ENCODE data around the gene EDIL3. TPM values are rescaled to one million over a fixed set of nuclear protein-coding genes. Genes with fewer than 3 reads are reported as not detected.

EDIL3 gene
- total RNA-seq, 2 experiments from 2014 or later = not detected

DNA sequence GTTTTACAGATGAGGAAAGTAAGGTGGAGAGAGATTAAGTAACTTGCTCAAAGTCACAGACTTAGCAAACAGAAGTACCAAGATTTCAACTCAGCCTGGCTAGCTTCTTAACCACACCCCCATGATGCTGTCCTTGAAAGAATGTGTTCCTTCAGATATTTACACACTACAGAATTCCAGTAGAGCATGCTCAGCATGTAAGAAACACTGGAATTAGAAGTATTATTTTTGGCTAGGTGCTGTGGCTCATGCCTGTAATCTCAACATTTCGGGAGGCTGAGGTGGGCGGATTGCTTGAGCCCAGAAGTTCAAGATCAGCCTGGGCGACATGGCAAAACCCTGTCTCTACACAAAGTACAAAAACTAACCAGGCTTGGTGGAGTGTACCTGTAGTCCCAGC, 142.4 kb downstream of the EDIL3 start:
- H3K9me3 ChIP-seq (ENCODE audit: low read length) = no peaks in the 10 kb centered on the region
- no peaks in the 10 kb centered on the region for H3K9me2 ChIP-seq (ENCODE audit: insufficient read depth, low read length)
- no peaks in the 10 kb centered on the region for H3K36me3 ChIP-seq (ENCODE audit: insufficient read depth, low read length)
- intact Hi-C loops (cut with micrococcal nuclease; ENCODE audit: unreplicated experiment) = no loop called here
- TF ChIP-seq, protein P1, sequence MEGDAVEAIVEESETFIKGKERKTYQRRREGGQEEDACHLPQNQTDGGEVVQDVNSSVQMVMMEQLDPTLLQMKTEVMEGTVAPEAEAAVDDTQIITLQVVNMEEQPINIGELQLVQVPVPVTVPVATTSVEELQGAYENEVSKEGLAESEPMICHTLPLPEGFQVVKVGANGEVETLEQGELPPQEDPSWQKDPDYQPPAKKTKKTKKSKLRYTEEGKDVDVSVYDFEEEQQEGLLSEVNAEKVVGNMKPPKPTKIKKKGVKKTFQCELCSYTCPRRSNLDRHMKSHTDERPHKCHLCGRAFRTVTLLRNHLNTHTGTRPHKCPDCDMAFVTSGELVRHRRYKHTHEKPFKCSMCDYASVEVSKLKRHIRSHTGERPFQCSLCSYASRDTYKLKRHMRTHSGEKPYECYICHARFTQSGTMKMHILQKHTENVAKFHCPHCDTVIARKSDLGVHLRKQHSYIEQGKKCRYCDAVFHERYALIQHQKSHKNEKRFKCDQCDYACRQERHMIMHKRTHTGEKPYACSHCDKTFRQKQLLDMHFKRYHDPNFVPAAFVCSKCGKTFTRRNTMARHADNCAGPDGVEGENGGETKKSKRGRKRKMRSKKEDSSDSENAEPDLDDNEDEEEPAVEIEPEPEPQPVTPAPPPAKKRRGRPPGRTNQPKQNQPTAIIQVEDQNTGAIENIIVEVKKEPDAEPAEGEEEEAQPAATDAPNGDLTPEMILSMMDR (conservative IDR thresholded peaks at IDR 0.05; ENCODE audit: low read length) = no peak
- TF ChIP-seq EZH2phosphoT487 (IDR thresholded peaks at IDR 0.05; ENCODE audit: borderline replicate concordance, low read depth, low read length) = no peak
- no peaks in the 10 kb centered on the region for H3K4me1 ChIP-seq (ENCODE audit: insufficient read depth, low read length, poor library complexity, severe bottlenecking)
- H3K79me2 ChIP-seq (ENCODE audit: insufficient read depth, low read depth, low read length) = no peaks in the 10 kb centered on the region
- no peak overlapping the region for H2AFZ ChIP-seq (ENCODE audit: low read length)
- CTCF ChIA-PET (ENCODE audit: unreplicated experiment) = no interaction called here
- no peaks in the 10 kb centered on the region for H4K20me1 ChIP-seq (ENCODE audit: insufficient read depth, low read length)
- H3K4me3 ChIP-seq (ENCODE audit: low read depth, low read length, poor library complexity, severe bottlenecking) = no peak overlapping the region
- no TSS peak for BruUV-seq (replicated peaks)
- H3K27ac ChIP-seq (ENCODE audit: low read depth, low read length, poor library complexity, severe bottlenecking) = no peak overlapping the region
- DNase-seq (ENCODE audit: low spot score) = no peak
- no peak overlapping the region for H3K4me2 ChIP-seq (ENCODE audit: low read length)
- POLR2A ChIA-PET = interaction anchor here (0.7 kb wide), 1 partner anchor 42 kb away, joined by 3 read pairs; no protein-coding TSS in a partner anchor

DNA sequence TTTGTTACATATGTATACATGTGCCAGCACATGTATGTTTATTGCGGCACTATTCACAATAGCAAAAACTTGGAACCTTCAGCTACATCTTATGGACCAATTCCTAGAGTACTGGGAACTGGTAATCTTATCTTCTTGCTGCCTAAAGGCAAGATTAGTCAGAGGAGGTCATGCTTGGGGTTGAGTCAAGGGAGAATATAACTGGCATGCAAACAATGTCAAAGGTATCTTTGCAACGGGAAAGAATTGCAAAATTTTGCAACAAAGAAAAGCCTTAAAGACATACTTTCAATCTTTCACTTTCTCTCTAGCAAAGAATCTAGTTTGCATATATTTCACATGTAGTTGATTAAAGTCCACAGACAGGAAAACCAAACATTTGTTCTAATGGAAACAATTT, 145.2 kb downstream of the EDIL3 start:
- Histone ChIP-seq H3K4me1 (ENCODE audit: insufficient read depth, low read length, poor library complexity, severe bottlenecking) (no peaks in the 10 kb centered on the region), H3K27ac (ENCODE audit: low read depth, low read length, poor library complexity, severe bottlenecking) (no peak overlapping the region), H2AFZ (ENCODE audit: low read length) (no peak overlapping the region), H3K4me3 (ENCODE audit: low read depth, low read length, poor library complexity, severe bottlenecking) (no peak overlapping the region), H3K9me3 (ENCODE audit: low read length) (no peaks in the 10 kb centered on the region), H4K20me1 (ENCODE audit: insufficient read depth, low read length) (no peaks in the 10 kb centered on the region), H3K36me3 (ENCODE audit: insufficient read depth, low read length) (no peaks in the 10 kb centered on the region), H3K4me2 (ENCODE audit: low read length) (no peak overlapping the region), H3K9me2 (ENCODE audit: insufficient read depth, low read length) (no peaks in the 10 kb centered on the region), H3K79me2 (ENCODE audit: insufficient read depth, low read depth, low read length) (no peaks in the 10 kb centered on the region)
- DNase-seq (ENCODE audit: low spot score) = no peak
- ChIA-PET CTCF (ENCODE audit: unreplicated experiment) (no interaction called here), POLR2A (interaction anchor here (0.6 kb wide), 1 partner anchor 64 kb away, joined by 3 read pairs; no protein-coding TSS in a partner anchor)
- intact Hi-C loops (cut with micrococcal nuclease; ENCODE audit: unreplicated experiment) = no loop called here
- BruUV-seq (replicated peaks) = no TSS peak
- TF ChIP-seq, protein P1 (conservative IDR thresholded peaks at IDR 0.05; ENCODE audit: low read length) = no peak
- TF ChIP-seq EZH2phosphoT487 (IDR thresholded peaks at IDR 0.05; ENCODE audit: borderline replicate concordance, low read depth, low read length) = no peak

DNA sequence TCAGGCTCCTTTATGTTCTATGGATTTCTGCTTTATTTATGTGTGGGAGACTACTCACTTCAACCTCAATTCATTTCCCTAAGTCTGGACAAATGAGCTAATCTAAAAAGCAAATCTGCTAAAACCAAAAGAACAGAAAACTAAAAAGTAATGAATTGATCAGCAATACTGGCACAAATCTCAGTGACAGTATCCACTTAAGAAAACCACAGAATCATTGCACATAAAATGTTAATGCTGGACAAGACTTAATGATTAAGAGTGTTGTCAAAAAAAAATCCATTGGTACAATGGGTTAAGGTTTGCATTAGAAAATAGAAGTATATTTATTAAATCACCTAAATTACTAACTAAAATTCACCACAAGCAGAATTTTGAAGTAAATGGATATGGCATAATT, 147.6 kb downstream of the EDIL3 start:
- H2AFZ ChIP-seq (ENCODE audit: low read length) = no peak overlapping the region
- H3K27ac ChIP-seq (ENCODE audit: low read depth, low read length, poor library complexity, severe bottlenecking) = no peak overlapping the region
- TF ChIP-seq EZH2phosphoT487 (IDR thresholded peaks at IDR 0.05; ENCODE audit: borderline replicate concordance, low read depth, low read length) = no peak
- TF ChIP-seq, protein P1 (conservative IDR thresholded peaks at IDR 0.05; ENCODE audit: low read length) = no peak
- BruUV-seq (replicated peaks) = no TSS peak
- intact Hi-C loops (cut with micrococcal nuclease; ENCODE audit: unreplicated experiment) = no loop called here
- H4K20me1 ChIP-seq (ENCODE audit: insufficient read depth, low read length) = no peaks in the 10 kb centered on the region
- H3K4me2 ChIP-seq (ENCODE audit: low read length) = no peak overlapping the region
- no peak overlapping the region for H3K4me3 ChIP-seq (ENCODE audit: low read depth, low read length, poor library complexity, severe bottlenecking)
- no peaks in the 10 kb centered on the region for H3K79me2 ChIP-seq (ENCODE audit: insufficient read depth, low read depth, low read length)
- CTCF ChIA-PET (ENCODE audit: unreplicated experiment) = no interaction called here
- POLR2A ChIA-PET = interaction anchor here (0.6 kb wide), 1 partner anchor 62 kb away, joined by 3 read pairs; no protein-coding TSS in a partner anchor
- H3K4me1 ChIP-seq (ENCODE audit: insufficient read depth, low read length, poor library complexity, severe bottlenecking) = no peaks in the 10 kb centered on the region
- H3K9me3 ChIP-seq (ENCODE audit: low read length) = no peaks in the 10 kb centered on the region
- H3K36me3 ChIP-seq (ENCODE audit: insufficient read depth, low read length) = no peaks in the 10 kb centered on the region
- no peak for DNase-seq (ENCODE audit: low spot score)
- H3K9me2 ChIP-seq (ENCODE audit: insufficient read depth, low read length) = no peaks in the 10 kb centered on the region
